DND-41 (cell line): Measurements from ENCODE around the gene SLC6A12.

Experiments used
- ATAC-seq: fragments of 200-7000 bp; cut with Tn5 transposase; 3 replicates; pipeline ENCODE4 v1.9.1; 2021; ENCODE audit warnings: low read depth; ENCODE audit not compliant: insufficient read depth
- DNase-seq: peaks from one replicate; pipeline ENCODE4 v3.0.0-alpha.2; 2020
- H2AFZ ChIP-seq: 2 replicates; pipeline ENCODE4 v1.6.0; 2012; ENCODE audit warnings: low read depth, low read length
- H3K27ac ChIP-seq: 2 replicates; pipeline ENCODE4 v1.5.1; 2012; ENCODE audit warnings: low read length, inconsistent platforms
- H3K27me3 ChIP-seq: fragments of 200-600 bp; sonication (generic); 2 replicates; pipeline ENCODE4 v1.6.0; 2012; ENCODE audit warnings: low read length, mild to moderate bottlenecking, inconsistent platforms; ENCODE audit not compliant: insufficient read depth, poor library complexity
- H3K36me3 ChIP-seq: 2 replicates; pipeline ENCODE4 v1.5.1; 2012; ENCODE audit warnings: low read length, inconsistent platforms; ENCODE audit not compliant: insufficient read depth
- H3K4me1 ChIP-seq: 2 replicates; pipeline ENCODE4 v1.5.1; 2012; ENCODE audit warnings: mild to moderate bottlenecking, low read length; ENCODE audit not compliant: insufficient read depth
- H3K4me2 ChIP-seq: 2 replicates; pipeline ENCODE4 v1.6.0; 2012; ENCODE audit warnings: mild to moderate bottlenecking, moderate library complexity, low read length, inconsistent platforms; ENCODE audit not compliant: insufficient read depth
- H3K4me3 ChIP-seq, 2 experiments: fragments of 200-600 bp in 1 of 2; shearing (Covaris generic) in 1 of 2; 2 replicates each; pipeline ENCODE4 v1.5.1; 2012 to 2016; ENCODE audit warnings: inconsistent platforms in 2 of 2, low read length in 2 of 2, mild to moderate bottlenecking in 2 of 2, low read depth in 1 of 2, moderate library complexity in 1 of 2
- H3K79me2 ChIP-seq: 2 replicates; pipeline ENCODE4 v1.6.0; 2012; ENCODE audit warnings: low read length, inconsistent platforms; ENCODE audit not compliant: insufficient read depth
- H3K9ac ChIP-seq: 2 replicates; pipeline ENCODE4 v1.6.0; 2012; ENCODE audit warnings: low read depth, mild to moderate bottlenecking, inconsistent platforms, low read length, moderate library complexity
- H3K9me3 ChIP-seq: 2 replicates; pipeline ENCODE4 v1.5.1; 2012; ENCODE audit warnings: low read length, moderate library complexity, mild to moderate bottlenecking, inconsistent platforms; ENCODE audit not compliant: insufficient read depth, severe bottlenecking
- H4K20me1 ChIP-seq: 2 replicates; pipeline ENCODE4 v1.6.0; 2012; ENCODE audit warnings: low read length; ENCODE audit not compliant: insufficient read depth
- EZH2 ChIP-seq: IDR thresholded peaks from 3 replicates; pipeline ENCODE4 v1.6.1; 2012; ENCODE audit warnings: borderline replicate concordance, low read depth, mild to moderate bottlenecking, moderate library complexity, low read length, inconsistent platforms; ENCODE audit not compliant: severe bottlenecking
- TF ChIP-seq, protein P1 (sequence below): IDR thresholded peaks from 2 replicates; pipeline ENCODE4 v1.5.1; 2012; ENCODE audit warnings: borderline replicate concordance, low read length, moderate library complexity, mild to moderate bottlenecking; ENCODE audit not compliant: poor library complexity, severe bottlenecking; ENCODE audit errors: extremely low read depth

The SLC6A12 gene

DNA sequence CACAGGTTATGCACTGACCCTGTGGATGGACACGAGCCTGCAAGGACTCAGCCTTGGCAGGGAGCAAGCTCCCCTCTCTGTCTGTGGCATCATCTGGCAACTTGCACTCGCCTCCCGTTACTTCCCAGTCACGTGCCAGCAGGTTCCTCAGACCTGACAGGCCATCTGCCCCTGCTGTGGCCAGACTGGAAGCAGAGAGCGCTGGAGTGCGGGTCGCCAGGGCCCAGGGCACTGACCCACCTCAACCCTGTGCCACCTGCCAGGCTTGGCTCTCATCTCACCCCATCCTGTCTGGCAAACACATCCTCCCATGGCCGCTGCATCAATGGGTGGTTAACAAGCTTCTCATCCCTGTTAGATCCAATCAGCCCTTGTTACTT lies 28.4 kb downstream of the SLC6A12 start:
- no peaks in the 10 kb centered on the region for H3K36me3 ChIP-seq
- H2AFZ ChIP-seq, result no peak overlapping the region
- H3K4me2 ChIP-seq, result no peak overlapping the region
- no peaks in the 10 kb centered on the region for H3K27me3 ChIP-seq
- peaks cover 5% of the 10 kb centered on the region; the same call in 1 of the 2 replicates for H4K20me1 ChIP-seq
- DNase-seq, result no peak
- H3K9me3 ChIP-seq, result no peaks in the 10 kb centered on the region
- no peak overlapping the region for H3K27ac ChIP-seq
- H3K9ac ChIP-seq, result no peak overlapping the region
- no peak for TF ChIP-seq EZH2
- TF ChIP-seq, protein P1, sequence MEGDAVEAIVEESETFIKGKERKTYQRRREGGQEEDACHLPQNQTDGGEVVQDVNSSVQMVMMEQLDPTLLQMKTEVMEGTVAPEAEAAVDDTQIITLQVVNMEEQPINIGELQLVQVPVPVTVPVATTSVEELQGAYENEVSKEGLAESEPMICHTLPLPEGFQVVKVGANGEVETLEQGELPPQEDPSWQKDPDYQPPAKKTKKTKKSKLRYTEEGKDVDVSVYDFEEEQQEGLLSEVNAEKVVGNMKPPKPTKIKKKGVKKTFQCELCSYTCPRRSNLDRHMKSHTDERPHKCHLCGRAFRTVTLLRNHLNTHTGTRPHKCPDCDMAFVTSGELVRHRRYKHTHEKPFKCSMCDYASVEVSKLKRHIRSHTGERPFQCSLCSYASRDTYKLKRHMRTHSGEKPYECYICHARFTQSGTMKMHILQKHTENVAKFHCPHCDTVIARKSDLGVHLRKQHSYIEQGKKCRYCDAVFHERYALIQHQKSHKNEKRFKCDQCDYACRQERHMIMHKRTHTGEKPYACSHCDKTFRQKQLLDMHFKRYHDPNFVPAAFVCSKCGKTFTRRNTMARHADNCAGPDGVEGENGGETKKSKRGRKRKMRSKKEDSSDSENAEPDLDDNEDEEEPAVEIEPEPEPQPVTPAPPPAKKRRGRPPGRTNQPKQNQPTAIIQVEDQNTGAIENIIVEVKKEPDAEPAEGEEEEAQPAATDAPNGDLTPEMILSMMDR, result no peak
- H3K4me3 ChIP-seq, result no peak overlapping the region
- H3K79me2 ChIP-seq, result no peaks in the 10 kb centered on the region
- no peaks in the 10 kb centered on the region for H3K4me1 ChIP-seq
- no peak for ATAC-seq

DNA sequence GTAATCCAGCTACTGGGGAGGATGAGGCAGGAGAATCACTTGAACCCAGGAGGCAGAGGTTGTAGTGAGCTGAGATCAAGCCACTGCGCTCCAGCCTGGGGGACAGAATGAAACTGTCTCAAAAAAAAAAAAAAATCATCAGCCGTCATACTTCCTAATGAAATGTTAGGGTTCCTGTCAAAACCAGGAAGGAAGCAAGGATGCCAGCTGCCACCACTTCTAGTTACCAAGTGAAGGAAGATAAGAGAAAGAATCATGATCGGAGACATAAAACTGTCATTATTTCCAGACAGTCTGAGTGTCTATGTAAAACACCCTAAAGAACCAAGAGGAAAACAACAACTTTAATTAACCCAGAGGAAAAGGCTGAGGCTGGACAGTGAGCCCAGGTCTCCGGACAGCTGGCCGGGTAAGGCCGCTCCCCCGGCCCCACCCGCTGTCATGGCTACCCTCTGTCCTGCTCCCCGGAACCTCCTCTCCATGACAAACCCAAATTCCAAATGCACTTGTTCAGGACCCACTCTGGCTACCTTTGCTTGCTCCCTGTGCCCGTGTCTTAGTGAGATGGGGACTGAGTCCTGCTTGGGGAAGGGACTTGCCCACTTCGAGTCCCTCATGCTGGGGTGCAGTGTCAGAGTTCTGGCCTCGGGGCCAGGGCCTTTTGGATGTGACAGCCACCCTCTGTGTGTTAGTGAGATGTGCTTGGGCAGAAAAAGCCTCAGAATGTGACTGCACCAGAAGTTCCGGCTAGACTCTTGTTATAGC lies 29.0 kb downstream of the SLC6A12 start:
- Histone ChIP-seq H3K79me2 (no peaks in the 10 kb centered on the region), H4K20me1 (peaks cover 5% of the 10 kb centered on the region; the same call in 1 of the 2 replicates), H2AFZ (no peak overlapping the region), H3K9me3 (no peaks in the 10 kb centered on the region), H3K27ac (no peak overlapping the region), H3K27me3 (no peaks in the 10 kb centered on the region), H3K4me1 (no peaks in the 10 kb centered on the region), H3K4me2 (no peak overlapping the region), H3K36me3 (no peaks in the 10 kb centered on the region), H3K9ac (no peak overlapping the region), H3K4me3 (no peak overlapping the region)
- no peak for DNase-seq
- no peak for ATAC-seq
- TF ChIP-seq EZH2, result no peak
- TF ChIP-seq, protein P1, result no peak

DNA sequence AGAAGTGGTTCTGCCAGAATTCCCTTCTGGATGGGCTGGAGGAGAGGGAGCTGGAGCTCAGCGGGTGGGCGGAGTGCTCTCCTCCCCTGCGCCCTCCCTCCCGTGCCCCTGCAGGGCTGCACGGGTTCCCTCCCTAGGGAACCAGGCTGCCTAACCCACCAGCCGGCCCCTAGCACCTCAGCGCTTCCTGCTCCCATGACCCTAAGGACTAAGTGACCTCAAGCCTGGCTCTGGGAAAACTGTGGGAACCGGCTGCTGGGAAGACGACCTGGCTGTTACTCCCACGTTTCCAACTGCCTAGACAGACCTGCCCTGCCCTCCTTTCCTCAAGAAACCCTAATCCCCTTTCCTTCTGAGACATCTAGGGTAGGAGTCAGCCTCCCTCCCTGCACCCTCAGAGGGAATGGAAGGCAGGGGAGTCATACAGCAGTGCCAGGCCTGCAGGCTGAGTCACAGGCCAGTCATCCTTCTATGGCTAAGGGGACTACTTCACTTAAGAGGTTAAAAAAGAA lies 31.5 kb downstream of the SLC6A12 start:
- Histone ChIP-seq H3K27ac (no peak overlapping the region), H3K9me3 (no peaks in the 10 kb centered on the region), H3K36me3 (no peaks in the 10 kb centered on the region), H3K27me3 (no peaks in the 10 kb centered on the region), H3K4me2 (no peak overlapping the region), H4K20me1 (peaks cover 5% of the 10 kb centered on the region; the same call in 1 of the 2 replicates), H3K4me3 (no peak overlapping the region), H2AFZ (no peak overlapping the region), H3K4me1 (no peaks in the 10 kb centered on the region), H3K9ac (no peak overlapping the region), H3K79me2 (no peaks in the 10 kb centered on the region)
- TF ChIP-seq EZH2, result no peak
- TF ChIP-seq, protein P1, result no peak
- DNase-seq, result no peak
- no peak for ATAC-seq
